GM12892 (cell line): ENCODE results near the gene ATP8A2.

Experiments used
- POLR2A ChIP-seq: IDR thresholded peaks from 2 replicates; pipeline ENCODE4 v1.6.1; 2011; ENCODE audit warnings: low read depth, low read length, control low read depth
- POLR2AphosphoS5 ChIP-seq: IDR thresholded peaks from 2 replicates; pipeline ENCODE4 v1.6.1; 2011; ENCODE audit warnings: low read depth, low read length, control low read depth

- TF ChIP-seq POLR2A (no peak), POLR2AphosphoS5 (no peak)
Observed at GRCh38 chr13:25378528-25378927, 6.8 kb downstream of the ATP8A2 start.
